GM12892 (cell line): Measurements from ENCODE around the gene RAPGEF1.

Source experiments
- POLR2A ChIP-seq: IDR thresholded peaks from 2 replicates; pipeline ENCODE4 v1.6.1; 2011; ENCODE audit warnings: low read depth, low read length, control low read depth
- POLR2AphosphoS5 ChIP-seq: IDR thresholded peaks from 2 replicates; pipeline ENCODE4 v1.6.1; 2011; ENCODE audit warnings: low read depth, low read length, control low read depth

DNA sequence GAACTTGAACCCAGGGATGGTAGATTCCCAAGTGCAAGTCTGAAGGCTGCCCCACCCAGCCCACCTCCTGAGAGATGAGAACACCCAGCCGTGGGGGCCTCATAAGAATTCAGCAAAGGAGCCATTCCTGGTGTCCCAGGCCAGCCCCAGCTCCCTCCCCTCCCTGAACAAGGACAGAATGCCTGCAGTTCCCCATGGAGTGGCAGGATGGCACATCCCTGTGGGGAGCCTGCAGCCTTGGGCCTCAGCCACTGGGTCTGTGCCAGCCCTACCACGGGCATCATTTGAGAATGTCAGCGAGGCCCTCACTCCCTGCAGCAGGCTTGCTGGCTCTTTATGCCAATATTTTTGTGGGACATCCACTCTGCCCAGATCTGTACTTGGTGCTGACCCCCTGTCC lies 36.2 kb upstream of the RAPGEF1 start:
- TF ChIP-seq POLR2A (no peak), POLR2AphosphoS5 (no peak)
